Measurements from ENCODE around the gene MYH14. TPM values are rescaled to one million over a fixed set of nuclear protein-coding genes. Genes with fewer than 3 reads are reported as not detected.

MYH14 gene
- total and polyA plus RNA-seq, 2 of the 8 experiments (the other 6 are each of a cell fraction or from before 2014, with no cell fraction given) = 17.3 to 28.6 TPM

GRCh38 chr19:50329146-50329925, 125.9 kb downstream of the MYH14 start, which contains the start of gene KCNC3:
KCNC3 (minus strand) TSS chr19:50329377; CDS start chr19:50329082, 295 bp downstream.
- Histone ChIP-seq H3K14ac (ENCODE audit: insufficient read length) (no peak within 1 kb of the TSS), H2BK15ac (ENCODE audit: low read length) (peak within 1 kb of the TSS; percentile 18; the same call in 1 of the 2 replicates), H3K4ac (replicated peaks; ENCODE audit: insufficient read length, low read depth, low read length) (no peak within 1 kb of the TSS), H2BK5ac (ENCODE audit: low read depth, low read length) (peak within 1 kb of the TSS; percentile 88), H3K27me3 (replicated peaks in 1 of 4; ENCODE audit: control insufficient read depth in 3 of 4, extremely low read depth in 1 of 4, insufficient read depth in 3 of 4, low read length in 3 of 4) (peaks cover 5 to 15% (median 12%) of the 10 kb centered on the region in 4 experiments; a peak in 6 of 7 replicates), H3K9me3 (ENCODE audit: insufficient read depth in 2 of 2, low read depth in 1 of 2, low read length in 1 of 2) (no peaks in the 10 kb centered on the region), H3K9ac (replicated peaks in 1 of 4; ENCODE audit: extremely low read depth in 1 of 4, low read depth in 3 of 4, low read length in 3 of 4) (peak within 1 kb of the TSS; percentile 49 to 73 (median 61)), H3K23me2 (ENCODE audit: low read depth, low read length) (peaks cover 46% of the 10 kb centered on the region), H3K36me3 (ENCODE audit: control insufficient read depth in 2 of 4, insufficient read depth in 4 of 4, low read length in 3 of 4) (no peaks in the 10 kb centered on the region), H3K4me1 (replicated peaks in 1 of 4; ENCODE audit: control insufficient read depth in 3 of 4, insufficient read depth in 4 of 4, low read length in 3 of 4) (peaks cover 2 to 33% (median 15%) of the 10 kb centered on the region in 4 experiments), H3K27ac (ENCODE audit: low read depth, low read length) (0 out of 2 replicates have a peak within 1 kb of the TSS, but pooled peaks have one; percentile 12), H4K8ac (ENCODE audit: extremely low read depth, insufficient read depth, low read length) (0 out of 2 replicates have a peak within 1 kb of the TSS, but pooled peaks have one; percentile 45), H3K56ac (replicated peaks; ENCODE audit: insufficient read length, low read depth, low read length) (no peak within 1 kb of the TSS), H2BK12ac (ENCODE audit: low read depth, low read length) (peak within 1 kb of the TSS; percentile 29; the same call in 1 of the 2 replicates), H2AFZ (ENCODE audit: low read length) (no peak within 1 kb of the TSS), H4K5ac (ENCODE audit: insufficient read length, low read depth, low read length) (peak within 1 kb of the TSS; percentile 95), H4K20me1 (replicated peaks in 1 of 2; ENCODE audit: control insufficient read depth in 1 of 2, insufficient read depth in 2 of 2, low read length in 2 of 2) (peaks cover 12 to 14% of the 10 kb centered on the region in 2 experiments), H4K91ac (replicated peaks; ENCODE audit: insufficient read length, low read length) (peak within 1 kb of the TSS; percentile 17), H3K4me3 (ENCODE audit: extremely low read depth in 1 of 4, insufficient read depth in 2 of 4, low read depth in 3 of 4, low read length in 4 of 4) (peak within 1 kb of the TSS; percentile 74 to 96 (median 84)), H2BK120ac (replicated peaks; ENCODE audit: low read depth, low read length) (no peak within 1 kb of the TSS), H3K18ac (ENCODE audit: extremely low read depth, low read length) (peak within 1 kb of the TSS; percentile 89), H3K79me2 (ENCODE audit: control insufficient read depth in 1 of 2, insufficient read depth in 2 of 2, low read length in 2 of 2) (peaks cover 3 to 10% of the 10 kb centered on the region in 2 experiments; a peak in 2 of 4 replicates), H3K23ac (ENCODE audit: insufficient read length) (no peak within 1 kb of the TSS), H3K4me2 (ENCODE audit: insufficient read depth in 1 of 2, low read depth in 2 of 2, low read length in 2 of 2) (peak within 1 kb of the TSS; percentile 89 to 99), H3K79me1 (ENCODE audit: low read depth, low read length) (peaks cover 3% of the 10 kb centered on the region; the same call in 1 of the 2 replicates), H2BK20ac (ENCODE audit: low read length) (no peak within 1 kb of the TSS), H2AK5ac (ENCODE audit: low read depth, low read length) (0 out of 2 replicates have a peak within 1 kb of the TSS, but pooled peaks have one; percentile 3)
- WGBS, 2 experiments (ENCODE audit: extremely low coverage in 1 of 2, insufficient coverage in 1 of 2, insufficient read length in 1 of 2, insufficient replicate concordance in 2 of 2, low coverage in 1 of 2, low lambda C conversion rate in 2 of 2, missing lambda C conversion rate in 1 of 2) = 3% methylated on average over 18 of the region's 43 CpGs; no CpG with 5 or more reads in 1 of the 2 experiments
- ChIA-PET CTCF (ENCODE audit: partially characterized antibody) (interaction anchor here (0.8 to 3.0 kb wide), 10 partner anchors 12 to 182 kb away, joined by 3 to 10 read pairs (median 4); no protein-coding TSS in a partner anchor), POLR2A (ENCODE audit: partially characterized antibody) (interaction anchor here (0.6 to 4.3 kb wide), 9 partner anchors 8 to 67 kb away, joined by 3 to 40 read pairs (median 4); partner anchors contain the start of gene POLD1)
- FAIRE-seq (peak; percentile 92), DNase-seq (ENCODE audit: low read depth in 1 of 2, low spot score in 2 of 2) (peak; percentile 98 to 99)
- TF ChIP-seq HDAC2 (IDR thresholded peaks at IDR 0.05; ENCODE audit: borderline replicate concordance in 1 of 2, low read depth in 2 of 2, low read length in 2 of 2) = no peak
- no peak for TF ChIP-seq POU5F1 (IDR thresholded peaks at IDR 0.05; ENCODE audit: low read depth, low read length)
- no peak for TF ChIP-seq EP300 (IDR thresholded peaks at IDR 0.05; ENCODE audit: borderline replicate concordance in 1 of 2, low read depth in 2 of 2, low read length in 2 of 2)
- TF ChIP-seq CREB1 (IDR thresholded peaks at IDR 0.05) = no peak
- peak; percentile 85 for TF ChIP-seq POLR2AphosphoS5 (IDR thresholded peaks at IDR 0.05; ENCODE audit: low read depth, low read length)
- TF ChIP-seq TAF1 (IDR thresholded peaks at IDR 0.05; ENCODE audit: low read depth, low read length) = peak; percentile 85
- TF ChIP-seq SP1 (IDR thresholded peaks at IDR 0.05; ENCODE audit: low read depth, low read length) = peak; percentile 69; the same call in 1 of the 2 replicates
- TF ChIP-seq EGR1 (IDR thresholded peaks at IDR 0.05; ENCODE audit: borderline replicate concordance, low read depth, low read length) = no peak
- TF ChIP-seq KDM4A (IDR thresholded peaks at IDR 0.05; ENCODE audit: low read depth, low read length, severe bottlenecking) = peak; percentile 29
- no peak for TF ChIP-seq HDAC6 (IDR thresholded peaks at IDR 0.05; ENCODE audit: low read depth, low read length)
- no peak for TF ChIP-seq FOSL1 (IDR thresholded peaks at IDR 0.05; ENCODE audit: insufficient read depth, low read depth, low read length)
